WTC11 (cell line): ENCODE measurements around the gene OCRL. TPM values are rescaled to one million over a fixed set of nuclear protein-coding genes. Genes with fewer than 3 reads are reported as not detected.

ENCODE experiments used
- ATAC-seq: fragments of 200-7000 bp; cut with Tn5 transposase; 2 replicates; pipeline ENCODE4 v1.10.0; 2021; ENCODE audit warnings: mild to moderate bottlenecking, moderate library complexity
- CTCF ChIA-PET: fragments of 300-600 bp; sonication (Branson Sonifier 250); formaldehyde crosslinking; loops from one replicate; lab custom pipeline; 2021; ENCODE audit warnings: antibody characterized with exemption; lab: Charles Lee
- POLR2A ChIA-PET: fragments of 350-600 bp; sonication (Branson Sonifier 250); formaldehyde crosslinking; loops from one replicate; lab custom pipeline; 2021; ENCODE audit warnings: antibody characterized with exemption; lab: Charles Lee
- DNase-seq: peaks from one replicate; pipeline ENCODE4 v3.0.0; 2021; ENCODE audit warnings: low spot score
- H3K27ac Mint-ChIP-seq: 2 replicates; pipeline ENCODE4 v1.8.0; 2021; ENCODE audit warnings: mixed read lengths
- H3K27me3 Mint-ChIP-seq: 2 replicates; pipeline ENCODE4 v1.8.0; 2021; ENCODE audit warnings: low read depth, mild to moderate bottlenecking, moderate library complexity, mixed read lengths
- H3K36me3 Mint-ChIP-seq: 2 replicates; pipeline ENCODE4 v1.8.0; 2021; ENCODE audit warnings: mixed read lengths
- H3K4me1 Mint-ChIP-seq: 2 replicates; pipeline ENCODE4 v1.8.0; 2022; ENCODE audit warnings: mixed read lengths
- H3K4me3 Mint-ChIP-seq: 2 replicates; pipeline ENCODE4 v1.8.0; 2021; ENCODE audit warnings: mild to moderate bottlenecking, moderate library complexity, mixed read lengths
- H3K9me3 Mint-ChIP-seq: 2 replicates; pipeline ENCODE4 v1.8.0; 2021; ENCODE audit warnings: mixed read lengths
- AR ChIP-seq: fragments of 250-450 bp; sonication (Bioruptor Pico); IDR thresholded peaks from 2 replicates; pipeline ENCODE4 v1.9.0; 2021; ENCODE audit warnings: mild to moderate bottlenecking
- ARID4B ChIP-seq: sonication (generic); formaldehyde crosslinking; IDR thresholded peaks from 2 replicates; pipeline ENCODE4 v1.8.0; 2023; ENCODE audit warnings: missing genetic modification reagents, mild to moderate bottlenecking, borderline replicate concordance
- ATF3 ChIP-seq: sonication (generic); formaldehyde crosslinking; conservative IDR thresholded peaks from 2 replicates; pipeline ENCODE4 v1.8.1; 2022; ENCODE audit warnings: mild to moderate bottlenecking, missing genetic modification reagents
- ATF6 ChIP-seq: sonication (generic); formaldehyde crosslinking; IDR thresholded peaks from 2 replicates; pipeline ENCODE4 v1.8.1; 2023; ENCODE audit warnings: mild to moderate bottlenecking, missing genetic modification reagents
- E2F5 ChIP-seq: sonication (generic); formaldehyde crosslinking; IDR thresholded peaks from 2 replicates; pipeline ENCODE4 v1.8.1; 2022; ENCODE audit warnings: mild to moderate bottlenecking, moderate library complexity, missing genetic modification reagents
- ERG ChIP-seq: fragments of 250-450 bp; sonication (Bioruptor Pico); IDR thresholded peaks from 2 replicates; pipeline ENCODE4 v1.8.0; 2021; ENCODE audit warnings: mild to moderate bottlenecking
- FOXP1 ChIP-seq: sonication (generic); formaldehyde crosslinking; IDR thresholded peaks from 2 replicates; pipeline ENCODE4 v1.8.0; 2022; ENCODE audit warnings: missing genetic modification reagents, mild to moderate bottlenecking, moderate library complexity, borderline replicate concordance
- FOXP4 ChIP-seq: sonication (generic); formaldehyde crosslinking; IDR thresholded peaks from 2 replicates; pipeline ENCODE4 v1.8.0; 2022; ENCODE audit warnings: mild to moderate bottlenecking, missing genetic modification reagents
- HMGA2 ChIP-seq: fragments of 250-450 bp; sonication (Bioruptor Pico); IDR thresholded peaks from 2 replicates; pipeline ENCODE4 v1.4.0; 2021; ENCODE audit warnings: mild to moderate bottlenecking, moderate library complexity
- MLX ChIP-seq: sonication (generic); formaldehyde crosslinking; IDR thresholded peaks from 2 replicates; pipeline ENCODE4 v1.8.1; 2023; ENCODE audit warnings: mild to moderate bottlenecking, missing genetic modification reagents, moderate library complexity
- OVOL2 ChIP-seq: fragments of 250-450 bp; sonication (Bioruptor Pico); IDR thresholded peaks from 2 replicates; pipeline ENCODE4 v1.9.0; 2021; ENCODE audit warnings: mild to moderate bottlenecking, borderline replicate concordance
- SMAD4 ChIP-seq: sonication (generic); formaldehyde crosslinking; IDR thresholded peaks from 2 replicates; pipeline ENCODE4 v1.8.0; 2022; ENCODE audit warnings: mild to moderate bottlenecking, missing genetic modification reagents
- SOX15 ChIP-seq: fragments of 250-450 bp; sonication (Bioruptor Pico); IDR thresholded peaks from 2 replicates; pipeline ENCODE4 v1.9.0; 2021; ENCODE audit warnings: mild to moderate bottlenecking
- ZNF532 ChIP-seq: fragments of 250-450 bp; sonication (Bioruptor Pico); IDR thresholded peaks from 2 replicates; pipeline ENCODE4 v1.9.0; 2021; ENCODE audit warnings: mild to moderate bottlenecking, borderline replicate concordance
- total RNA-seq: library from RNA; stranded (reverse); gene quantifications from 3 replicates; pipeline ENCODE4 v1.2.3, GENCODE V29; 2021

The OCRL gene
- total RNA-seq, 1 experiment from 2014 or later: 17.4 TPM

- TF ChIP-seq ATF6 (CRISPR knock-in tag) (no peak), HMGA2 (CRISPR knock-in tag) (no peak)
- TF ChIP-seq, all 79 proteins: peak for 0
Measured at GRCh38 chrX:129525896-129526295, 14.2 kb upstream of the OCRL start (continued).

- ChIA-PET POLR2A (interaction anchor here (0.6 kb wide), 1 partner anchor 775 kb away, joined by 3 read pairs; no protein-coding TSS in a partner anchor), CTCF (no interaction called here)
- Mint-ChIP-seq H3K36me3 (no peaks in the 10 kb centered on the region), H3K9me3 (no peaks in the 10 kb centered on the region), H3K4me1 (no peaks in the 10 kb centered on the region), H3K27me3 (no peaks in the 10 kb centered on the region; the same call in none of the 2 replicates), H3K4me3 (no peak overlapping the region), H3K27ac (no peak overlapping the region)
- ATAC-seq: no peak
- DNase-seq: no peak
- TF ChIP-seq ERG (CRISPR knock-in tag) (no peak), FOXP4 (CRISPR knock-in tag) (no peak), FOXP1 (CRISPR knock-in tag) (no peak), OVOL2 (no peak), ARID4B (no peak), SMAD4 (CRISPR knock-in tag) (no peak), ZNF532 (CRISPR knock-in tag) (no peak), MLX (CRISPR knock-in tag) (no peak), AR (CRISPR knock-in tag) (no peak), SOX15 (CRISPR knock-in tag) (no peak), E2F5 (CRISPR knock-in tag) (no peak), ATF3 (no peak)
Measured at GRCh38 chrX:129529685-129530281, 10.3 kb upstream of the OCRL start.
